ENCODE results near the gene SLC18B1.

SLC18B1 gene

DNA sequence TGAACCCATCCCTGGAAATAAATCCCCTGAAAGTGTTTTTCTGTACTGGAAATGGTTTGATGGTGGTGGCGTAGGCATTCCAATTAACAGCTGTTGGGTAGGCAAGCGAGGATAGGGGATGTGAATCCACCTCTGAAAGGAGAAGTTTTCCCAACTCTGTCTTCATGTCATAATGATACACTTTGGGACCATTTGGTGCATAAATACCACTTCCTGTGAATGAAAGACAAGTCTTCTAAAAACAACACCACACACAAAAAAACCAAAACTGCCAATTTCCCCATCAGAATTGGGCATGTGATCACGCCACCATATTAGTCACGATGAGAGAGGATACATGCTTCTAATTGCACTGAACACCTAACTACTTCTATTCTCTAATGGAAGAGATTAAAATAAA is 47.1 kb downstream of the SLC18B1 start:
- Histone ChIP-seq H3K4me1 (ENCODE audit: insufficient read depth, low read length) (no peaks in the 10 kb centered on the region), H3K4me3 (ENCODE audit: low read depth in 1 of 2, low read length in 2 of 2) (no peak overlapping the region), H3K36me3 (ENCODE audit: insufficient read depth, low read length) (no peaks in the 10 kb centered on the region), H3K27me3 (ENCODE audit: insufficient read depth, low read length, poor library complexity) (no peaks in the 10 kb centered on the region), H3K4me2 (ENCODE audit: insufficient read depth, low read length) (no peak overlapping the region), H3K79me2 (ENCODE audit: insufficient read depth, low read length) (no peaks in the 10 kb centered on the region), H3K9me3 (ENCODE audit: insufficient read depth, low read length, severe bottlenecking) (no peaks in the 10 kb centered on the region), H2AFZ (ENCODE audit: low read depth, low read length) (no peak overlapping the region), H3K9ac (ENCODE audit: low read depth, low read length) (no peak overlapping the region), H4K20me1 (ENCODE audit: insufficient read depth, low read length) (no peaks in the 10 kb centered on the region), H3K27ac (ENCODE audit: low read length) (no peak overlapping the region)
- DNase-seq (no peak), ATAC-seq (ENCODE audit: insufficient read depth, low read depth) (no peak)
- no peak for TF ChIP-seq EZH2 (IDR thresholded peaks at IDR 0.05; ENCODE audit: borderline replicate concordance, low read depth, low read length, severe bottlenecking)
- TF ChIP-seq CTCF (IDR thresholded peaks at IDR 0.05; ENCODE audit: borderline replicate concordance, extremely low read depth, low read length, poor library complexity, severe bottlenecking): no peak

GRCh38 chr6:132750455-132751248 is 47.8 kb downstream of the SLC18B1 start:
- Histone ChIP-seq H3K27ac (ENCODE audit: low read length) (no peak overlapping the region), H3K9ac (ENCODE audit: low read depth, low read length) (no peak overlapping the region), H2AFZ (ENCODE audit: low read depth, low read length) (no peak overlapping the region), H3K4me3 (ENCODE audit: low read depth in 1 of 2, low read length in 2 of 2) (no peak overlapping the region), H3K27me3 (ENCODE audit: insufficient read depth, low read length, poor library complexity) (no peaks in the 10 kb centered on the region), H3K4me2 (ENCODE audit: insufficient read depth, low read length) (no peak overlapping the region), H3K36me3 (ENCODE audit: insufficient read depth, low read length) (no peaks in the 10 kb centered on the region), H3K9me3 (ENCODE audit: insufficient read depth, low read length, severe bottlenecking) (no peaks in the 10 kb centered on the region), H3K79me2 (ENCODE audit: insufficient read depth, low read length) (no peaks in the 10 kb centered on the region), H4K20me1 (ENCODE audit: insufficient read depth, low read length) (no peaks in the 10 kb centered on the region), H3K4me1 (ENCODE audit: insufficient read depth, low read length) (no peaks in the 10 kb centered on the region)
- TF ChIP-seq EZH2 (IDR thresholded peaks at IDR 0.05; ENCODE audit: borderline replicate concordance, low read depth, low read length, severe bottlenecking): no peak
- TF ChIP-seq CTCF (IDR thresholded peaks at IDR 0.05; ENCODE audit: borderline replicate concordance, extremely low read depth, low read length, poor library complexity, severe bottlenecking): no peak
- ATAC-seq (ENCODE audit: insufficient read depth, low read depth) (no peak), DNase-seq (no peak)

- no peak for ATAC-seq (ENCODE audit: insufficient read depth, low read depth)
These were observed 49.3 kb downstream of the SLC18B1 start for GRCh38 chr6:132749111-132749510.

More at GRCh38 chr6:132749111-132749510, 49.3 kb downstream of the SLC18B1 start:
- H3K27ac ChIP-seq (ENCODE audit: low read length): no peak overlapping the region
- H3K36me3 ChIP-seq (ENCODE audit: insufficient read depth, low read length): no peaks in the 10 kb centered on the region
- H3K79me2 ChIP-seq (ENCODE audit: insufficient read depth, low read length): no peaks in the 10 kb centered on the region
- H3K27me3 ChIP-seq (ENCODE audit: insufficient read depth, low read length, poor library complexity): no peaks in the 10 kb centered on the region
- no peaks in the 10 kb centered on the region for H3K4me1 ChIP-seq (ENCODE audit: insufficient read depth, low read length)
- TF ChIP-seq EZH2 (IDR thresholded peaks at IDR 0.05; ENCODE audit: borderline replicate concordance, low read depth, low read length, severe bottlenecking) (no peak), CTCF (IDR thresholded peaks at IDR 0.05; ENCODE audit: borderline replicate concordance, extremely low read depth, low read length, poor library complexity, severe bottlenecking) (no peak)
- no peak for DNase-seq
- no peak overlapping the region for H2AFZ ChIP-seq (ENCODE audit: low read depth, low read length)
- H3K4me3 ChIP-seq (ENCODE audit: low read depth in 1 of 2, low read length in 2 of 2): no peak overlapping the region
- no peak overlapping the region for H3K9ac ChIP-seq (ENCODE audit: low read depth, low read length)
- no peaks in the 10 kb centered on the region for H4K20me1 ChIP-seq (ENCODE audit: insufficient read depth, low read length)
- H3K4me2 ChIP-seq (ENCODE audit: insufficient read depth, low read length): no peak overlapping the region
- no peaks in the 10 kb centered on the region for H3K9me3 ChIP-seq (ENCODE audit: insufficient read depth, low read length, severe bottlenecking)

All from DND-41 (cell line).